Mesendoderm (in vitro differentiated cells): ENCODE measurements around the gene CFAP61.

Experiments
- DNase-seq: peaks from one replicate; pipeline ENCODE4 v3.0.0; 2013
- H2AK5ac ChIP-seq: 2 replicates; pipeline ENCODE4 v1.6.1; 2013; ENCODE audit warnings: low read length, inconsistent platforms
- H2BK120ac ChIP-seq: 2 replicates; pipeline ENCODE4 v1.6.1; 2013; ENCODE audit warnings: low read depth, mild to moderate bottlenecking, low read length, moderate library complexity, mixed read lengths
- H2BK15ac ChIP-seq: replicated peaks from 2 replicates; pipeline ENCODE4 v1.6.1; 2013; ENCODE audit warnings: low read depth, mild to moderate bottlenecking, moderate library complexity
- H2BK5ac ChIP-seq: 2 replicates; pipeline ENCODE4 v1.6.1; 2013; ENCODE audit warnings: low read length, inconsistent platforms
- H3K18ac ChIP-seq: 2 replicates; pipeline ENCODE4 v1.6.1; 2013; ENCODE audit warnings: mild to moderate bottlenecking, low read length, mixed read lengths
- H3K23ac ChIP-seq: one replicate; pipeline ENCODE4 v1.6.1; 2013; ENCODE audit warnings: low read length
- H3K27ac ChIP-seq: 2 replicates; pipeline ENCODE4 v1.5.1; 2013; ENCODE audit warnings: low read depth, mild to moderate bottlenecking, inconsistent platforms, low read length, moderate library complexity
- H3K27me3 ChIP-seq: 2 replicates; pipeline ENCODE4 v1.6.1; 2013; ENCODE audit warnings: low read length, control low read depth, mild to moderate bottlenecking, inconsistent platforms; ENCODE audit not compliant: insufficient read depth, poor library complexity
- H3K36me3 ChIP-seq: 2 replicates; pipeline ENCODE4 v1.6.1; 2013; ENCODE audit warnings: low read length, inconsistent platforms; ENCODE audit not compliant: control insufficient read depth, insufficient read depth
- H3K4ac ChIP-seq: one replicate; pipeline ENCODE4 v1.6.1; 2013; ENCODE audit warnings: low read depth, mild to moderate bottlenecking, low read length, moderate library complexity
- H3K4me1 ChIP-seq: 2 replicates; pipeline ENCODE4 v1.6.1; 2013; ENCODE audit warnings: low read depth, low read length, inconsistent platforms; ENCODE audit not compliant: control insufficient read depth
- H3K4me2 ChIP-seq: 2 replicates; pipeline ENCODE4 v1.6.1; 2013; ENCODE audit warnings: low read length
- H3K4me3 ChIP-seq: 2 replicates; pipeline ENCODE4 v1.5.1; 2013; ENCODE audit warnings: mild to moderate bottlenecking, low read length
- H3K56ac ChIP-seq: one replicate; pipeline ENCODE4 v1.6.1; 2013; ENCODE audit warnings: low read length
- H3K79me1 ChIP-seq: 2 replicates; pipeline ENCODE4 v1.6.1; 2013; ENCODE audit warnings: low read length, inconsistent platforms
- H3K79me2 ChIP-seq: 2 replicates; pipeline ENCODE4 v1.6.1; 2013; ENCODE audit warnings: mild to moderate bottlenecking, low read length; ENCODE audit not compliant: control insufficient read depth, insufficient read depth
- H3K9ac ChIP-seq: 2 replicates; pipeline ENCODE4 v1.6.1; 2013; ENCODE audit warnings: low read length, inconsistent platforms
- H4K5ac ChIP-seq: one replicate; pipeline ENCODE4 v1.6.1; 2013; ENCODE audit warnings: low read length
- H4K8ac ChIP-seq: one replicate; pipeline ENCODE4 v1.6.1; 2013; ENCODE audit warnings: low read depth, mild to moderate bottlenecking, control low read depth, low read length, moderate library complexity
- WGBS: extraction: QIAGEN DNeasy Blood & Tissue Kit; methylation state at CpG from one replicate; pipeline ENCODE4 v1.1.7; 2013; ENCODE audit warnings: low lambda C conversion rate, missing lambda C conversion rate; ENCODE audit not compliant: insufficient coverage; ENCODE audit errors: extremely low coverage; 5-methylcytosine and 5-hydroxymethylcytosine counted together

CFAP61 gene

GRCh38 chr20:20199361-20200160 is 147.2 kb downstream of the CFAP61 start:
- Histone ChIP-seq H3K23ac (no peak overlapping the region), H2BK120ac (no peak overlapping the region), H3K79me1 (no peaks in the 10 kb centered on the region), H2AK5ac (no peak overlapping the region), H3K4ac (no peak overlapping the region), H3K4me2 (no peak overlapping the region), H3K56ac (no peak overlapping the region), H3K4me3 (no peak overlapping the region), H4K5ac (no peak overlapping the region), H3K79me2 (no peaks in the 10 kb centered on the region), H3K4me1 (no peaks in the 10 kb centered on the region), H4K8ac (no peak overlapping the region), H3K27ac (no peak overlapping the region), H3K9ac (no peak overlapping the region), H3K36me3 (no peaks in the 10 kb centered on the region), H3K18ac (no peak overlapping the region), H2BK5ac (no peak overlapping the region), H3K27me3 (no peaks in the 10 kb centered on the region), H2BK15ac (no peak overlapping the region)
- no CpG with 5 or more reads among the region's 24 CpGs for WGBS
- DNase-seq = peak; percentile 43

GRCh38 chr20:20201124-20201523 is 148.8 kb downstream of the CFAP61 start:
- Histone ChIP-seq H3K27ac (no peak overlapping the region), H4K8ac (no peak overlapping the region), H3K79me1 (no peaks in the 10 kb centered on the region), H3K79me2 (no peaks in the 10 kb centered on the region), H2BK120ac (no peak overlapping the region), H3K18ac (no peak overlapping the region), H3K56ac (no peak overlapping the region), H3K4me2 (no peak overlapping the region), H3K4me1 (no peaks in the 10 kb centered on the region), H4K5ac (no peak overlapping the region), H3K27me3 (no peaks in the 10 kb centered on the region), H3K4ac (no peak overlapping the region), H3K36me3 (no peaks in the 10 kb centered on the region), H2AK5ac (no peak overlapping the region), H3K9ac (no peak overlapping the region), H2BK5ac (no peak overlapping the region), H3K4me3 (no peak overlapping the region), H3K23ac (no peak overlapping the region), H2BK15ac (no peak overlapping the region)
- DNase-seq = no peak
- WGBS = no CpG with 5 or more reads among the region's 3 CpGs

- H2BK5ac ChIP-seq = no peak overlapping the region
- H3K4me2 ChIP-seq = no peak overlapping the region
- no peak overlapping the region for H2AK5ac ChIP-seq
- no peak overlapping the region for H3K9ac ChIP-seq
- no peaks in the 10 kb centered on the region for H3K79me1 ChIP-seq
- no peaks in the 10 kb centered on the region for H3K79me2 ChIP-seq
- no peak overlapping the region for H3K18ac ChIP-seq
- H3K4ac ChIP-seq = no peak overlapping the region
- no peaks in the 10 kb centered on the region for H3K4me1 ChIP-seq
- no peak overlapping the region for H3K27ac ChIP-seq
- no peak overlapping the region for H2BK15ac ChIP-seq
- no peak overlapping the region for H2BK120ac ChIP-seq
- H3K4me3 ChIP-seq = no peak overlapping the region
- no CpG with 5 or more reads among the region's 7 CpGs for WGBS
- H3K27me3 ChIP-seq = no peaks in the 10 kb centered on the region
- no peaks in the 10 kb centered on the region for H3K36me3 ChIP-seq
- no peak overlapping the region for H3K56ac ChIP-seq
- H4K5ac ChIP-seq = no peak overlapping the region
- no peak overlapping the region for H4K8ac ChIP-seq
- DNase-seq = no peak
- no peak overlapping the region for H3K23ac ChIP-seq
Measured at GRCh38 chr20:20201639-20202038, 149.3 kb downstream of the CFAP61 start.

- Histone ChIP-seq H3K27ac (no peak overlapping the region), H3K79me2 (no peaks in the 10 kb centered on the region), H3K36me3 (no peaks in the 10 kb centered on the region), H2AK5ac (no peak overlapping the region), H3K23ac (no peak overlapping the region), H3K4ac (no peak overlapping the region), H3K4me2 (no peak overlapping the region), H3K27me3 (no peaks in the 10 kb centered on the region), H2BK120ac (no peak overlapping the region), H3K79me1 (no peaks in the 10 kb centered on the region), H3K56ac (no peak overlapping the region), H3K9ac (no peak overlapping the region), H2BK15ac (no peak overlapping the region), H3K4me1 (no peaks in the 10 kb centered on the region), H3K4me3 (no peak overlapping the region), H3K18ac (no peak overlapping the region), H4K5ac (no peak overlapping the region), H4K8ac (no peak overlapping the region), H2BK5ac (no peak overlapping the region)
- DNase-seq = no peak
- WGBS = no CpG with 5 or more reads among the region's 8 CpGs
Measured at GRCh38 chr20:20202768-20203167, 150.4 kb downstream of the CFAP61 start.

- H3K18ac ChIP-seq = no peak overlapping the region
- DNase-seq = no peak
- no peaks in the 10 kb centered on the region for H3K36me3 ChIP-seq
- H2BK120ac ChIP-seq = no peak overlapping the region
- no peaks in the 10 kb centered on the region for H3K4me1 ChIP-seq
- no peak overlapping the region for H3K4me2 ChIP-seq
- no CpG with 5 or more reads among the region's 2 CpGs for WGBS
- no peaks in the 10 kb centered on the region for H3K79me2 ChIP-seq
- H3K23ac ChIP-seq = no peak overlapping the region
- no peak overlapping the region for H4K8ac ChIP-seq
- H3K79me1 ChIP-seq = no peaks in the 10 kb centered on the region
- no peak overlapping the region for H3K4me3 ChIP-seq
- H2BK15ac ChIP-seq = no peak overlapping the region
- no peak overlapping the region for H3K9ac ChIP-seq
- no peaks in the 10 kb centered on the region for H3K27me3 ChIP-seq
- H2BK5ac ChIP-seq = no peak overlapping the region
- H3K56ac ChIP-seq = no peak overlapping the region
- H4K5ac ChIP-seq = no peak overlapping the region
- no peak overlapping the region for H3K27ac ChIP-seq
- no peak overlapping the region for H3K4ac ChIP-seq
- H2AK5ac ChIP-seq = no peak overlapping the region
Measured at GRCh38 chr20:20203784-20204183, 151.5 kb downstream of the CFAP61 start.

GRCh38 chr20:20204256-20204655 is 151.9 kb downstream of the CFAP61 start:
- H2BK5ac ChIP-seq = no peak overlapping the region
- WGBS = no CpG with 5 or more reads among the region's 2 CpGs
- H3K79me2 ChIP-seq = no peaks in the 10 kb centered on the region
- no peak for DNase-seq
- H3K18ac ChIP-seq = no peak overlapping the region
- H3K79me1 ChIP-seq = no peaks in the 10 kb centered on the region
- H3K36me3 ChIP-seq = no peaks in the 10 kb centered on the region
- H2BK120ac ChIP-seq = no peak overlapping the region
- no peak overlapping the region for H2BK15ac ChIP-seq
- no peak overlapping the region for H4K5ac ChIP-seq
- no peak overlapping the region for H3K27ac ChIP-seq
- H3K4me1 ChIP-seq = no peaks in the 10 kb centered on the region
- H4K8ac ChIP-seq = no peak overlapping the region
- no peak overlapping the region for H3K4me2 ChIP-seq
- H3K27me3 ChIP-seq = no peaks in the 10 kb centered on the region
- H3K4me3 ChIP-seq = no peak overlapping the region
- no peak overlapping the region for H3K4ac ChIP-seq
- no peak overlapping the region for H3K56ac ChIP-seq
- no peak overlapping the region for H2AK5ac ChIP-seq
- no peak overlapping the region for H3K23ac ChIP-seq
- H3K9ac ChIP-seq = no peak overlapping the region
